GM20431 (cell line): ENCODE measurements around the gene TNFRSF18.

Experiments used
- in situ Hi-C: fragments of 300-500 bp; cut with MseI, MboI; formaldehyde crosslinking; loops from one replicate; pipeline ENCODE4 v1.15.0; 2020; ENCODE audit warnings: low sequenced_read_pairs; ENCODE audit not compliant: unreplicated experiment

Gene TNFRSF18

DNA sequence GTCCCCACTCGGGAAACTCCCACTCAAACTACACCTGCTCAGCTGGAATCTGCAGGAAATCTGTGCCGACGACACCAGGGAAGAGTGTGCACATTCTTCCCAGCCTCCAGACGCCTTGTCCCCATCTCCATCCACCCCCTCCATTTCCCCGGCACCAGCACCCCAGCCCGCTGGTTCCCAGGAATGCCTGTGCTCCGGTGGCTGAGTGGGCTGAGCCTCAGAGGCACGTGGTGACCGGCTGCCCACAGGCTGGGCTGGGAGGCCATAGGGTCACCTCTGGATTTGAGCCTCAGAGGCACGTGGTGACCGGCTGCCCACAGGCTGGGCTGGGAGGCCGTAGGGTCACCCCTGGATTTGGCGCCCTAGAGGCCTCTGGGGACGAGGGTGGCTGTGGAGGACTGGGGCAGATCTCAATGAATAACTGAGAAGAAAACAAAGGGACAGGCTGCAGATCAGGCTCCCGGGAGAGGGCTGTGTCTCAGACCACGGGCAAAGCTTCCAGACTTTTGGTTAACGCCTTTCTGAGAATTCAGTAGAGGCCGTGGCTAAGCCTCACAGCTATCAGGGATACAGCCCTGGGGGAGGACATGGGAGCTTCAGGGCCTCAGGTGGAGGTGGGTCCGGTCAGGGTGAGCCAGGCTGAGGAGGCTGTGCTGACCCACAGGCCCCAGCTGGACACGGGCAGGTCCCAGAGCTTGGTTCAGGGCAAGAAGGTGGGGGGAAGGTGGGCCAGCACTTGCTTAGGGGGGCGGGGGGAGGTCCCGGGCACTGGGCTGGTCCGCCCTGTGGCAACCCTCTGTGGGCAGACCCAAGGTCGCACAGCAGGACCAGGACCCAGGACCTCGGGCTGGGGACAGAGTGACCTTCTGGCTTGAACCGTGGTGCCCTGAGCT lies 50.0 kb downstream of the TNFRSF18 start:
- in situ Hi-C loops = no loop called here

DNA sequence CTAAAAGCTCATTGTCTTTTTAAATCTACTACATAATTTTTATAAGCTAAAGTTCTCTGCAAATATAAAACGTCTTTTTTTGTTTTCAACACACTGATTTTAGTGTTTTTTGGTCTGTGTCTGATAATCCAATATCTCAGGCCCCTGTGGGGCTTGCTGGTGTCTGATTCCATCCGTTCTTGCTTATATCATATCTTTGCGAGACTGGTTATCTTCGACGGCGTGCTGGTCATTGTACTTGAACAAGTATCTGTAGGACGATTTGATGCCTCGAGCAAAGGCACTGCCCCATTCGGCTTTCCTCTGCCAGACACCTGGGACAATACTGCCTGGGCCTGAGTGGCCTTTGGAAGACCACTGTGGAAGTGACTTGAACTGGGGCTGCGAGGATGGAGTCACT lies 51.1 kb downstream of the TNFRSF18 start:
- in situ Hi-C loops = no loop called here

DNA sequence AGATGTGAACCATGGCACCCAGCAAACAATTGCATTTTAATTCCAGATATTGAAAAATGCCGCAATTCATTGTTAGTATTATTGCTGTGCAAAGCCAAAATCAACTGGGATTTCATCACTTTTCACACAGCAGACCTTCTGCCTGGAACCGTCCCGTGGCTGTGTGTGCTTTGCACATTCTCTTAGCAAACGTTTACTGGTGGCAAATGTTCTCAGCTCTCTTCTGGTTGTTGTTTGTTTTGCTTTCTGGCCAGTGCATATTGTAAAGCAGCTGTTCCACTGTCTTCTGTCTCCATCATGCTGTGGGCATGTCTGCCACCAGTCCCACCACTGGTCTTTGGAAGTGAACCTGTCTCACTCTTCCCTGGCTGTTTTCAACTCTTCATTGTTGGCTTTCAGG lies 52.5 kb downstream of the TNFRSF18 start:
- in situ Hi-C loops = no loop called here
